Ishikawa (cell line): ENCODE measurements around the gene EDIL3.

Source experiments
- CEBPB ChIP-seq: IDR thresholded peaks from 2 replicates; pipeline ENCODE4 v1.6.1; 2012
- CREB1 ChIP-seq: IDR thresholded peaks from 2 replicates; pipeline ENCODE4 v1.6.1; 2012; ENCODE audit warnings: low read depth
- EGR1 ChIP-seq: IDR thresholded peaks from 2 replicates; pipeline ENCODE4 v1.6.1; 2012
- EP300 ChIP-seq: IDR thresholded peaks from 2 replicates; pipeline ENCODE4 v1.6.1; 2012; ENCODE audit warnings: borderline replicate concordance
- FOXM1 ChIP-seq: IDR thresholded peaks from 2 replicates; pipeline ENCODE4 v1.6.1; 2012; ENCODE audit warnings: low read depth, borderline replicate concordance
- NFIC ChIP-seq: IDR thresholded peaks from 2 replicates; pipeline ENCODE4 v1.6.1; 2012
- RAD21 ChIP-seq: IDR thresholded peaks from 2 replicates; pipeline ENCODE4 v1.6.1; 2012; ENCODE audit warnings: low read depth
- REST ChIP-seq: IDR thresholded peaks from 2 replicates; pipeline ENCODE4 v1.6.1; 2012; ENCODE audit warnings: low read depth, mild to moderate bottlenecking
- TAF1 ChIP-seq: IDR thresholded peaks from 2 replicates; pipeline ENCODE4 v1.6.1; 2012; ENCODE audit warnings: low read depth, mild to moderate bottlenecking
- TCF12 ChIP-seq: IDR thresholded peaks from 2 replicates; pipeline ENCODE4 v1.6.1; 2012; ENCODE audit warnings: low read depth
- TEAD4 ChIP-seq: IDR thresholded peaks from 2 replicates; pipeline ENCODE4 v1.6.1; 2012
- USF1 ChIP-seq: IDR thresholded peaks from 2 replicates; pipeline ENCODE4 v1.6.1; 2012
- YY1 ChIP-seq: IDR thresholded peaks from 2 replicates; pipeline ENCODE4 v1.6.1; 2012; ENCODE audit warnings: low read depth
- ZBTB7A ChIP-seq: IDR thresholded peaks from 2 replicates; pipeline ENCODE4 v1.6.1; 2012; ENCODE audit warnings: low read depth
- TF ChIP-seq, protein P1 (sequence below): IDR thresholded peaks from 2 replicates; pipeline ENCODE4 v1.6.1; 2012

EDIL3 gene

DNA sequence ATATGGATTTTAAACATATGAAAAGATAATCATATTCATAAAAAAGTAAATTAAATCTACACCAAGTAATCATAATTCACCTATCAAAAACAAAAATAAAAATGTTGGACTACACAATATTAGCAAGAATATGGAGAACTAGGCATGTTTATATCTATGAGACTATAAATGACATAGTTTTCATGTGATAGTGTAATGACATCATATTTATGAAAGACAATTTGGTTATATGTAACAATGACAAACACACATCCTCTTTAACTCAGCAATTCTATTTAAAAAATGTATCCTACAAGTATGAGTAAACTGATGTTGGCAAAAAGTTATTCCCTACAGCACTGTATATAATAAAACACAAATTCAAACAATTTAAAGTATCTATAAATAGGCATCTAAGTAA is 312.3 kb downstream of the EDIL3 start:
- no peak for TF ChIP-seq NFIC
- no peak for TF ChIP-seq TAF1
- no peak for TF ChIP-seq YY1
- no peak for TF ChIP-seq REST
- no peak for TF ChIP-seq TEAD4
- no peak for TF ChIP-seq EGR1
- no peak for TF ChIP-seq FOXM1
- no peak for TF ChIP-seq CREB1
- TF ChIP-seq USF1, result no peak
- no peak for TF ChIP-seq RAD21
- TF ChIP-seq, protein P1, sequence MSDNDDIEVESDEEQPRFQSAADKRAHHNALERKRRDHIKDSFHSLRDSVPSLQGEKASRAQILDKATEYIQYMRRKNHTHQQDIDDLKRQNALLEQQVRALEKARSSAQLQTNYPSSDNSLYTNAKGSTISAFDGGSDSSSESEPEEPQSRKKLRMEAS, result no peak
- no peak for TF ChIP-seq EP300
- no peak for TF ChIP-seq TCF12
- TF ChIP-seq ZBTB7A, result no peak
- TF ChIP-seq CEBPB, result no peak

DNA sequence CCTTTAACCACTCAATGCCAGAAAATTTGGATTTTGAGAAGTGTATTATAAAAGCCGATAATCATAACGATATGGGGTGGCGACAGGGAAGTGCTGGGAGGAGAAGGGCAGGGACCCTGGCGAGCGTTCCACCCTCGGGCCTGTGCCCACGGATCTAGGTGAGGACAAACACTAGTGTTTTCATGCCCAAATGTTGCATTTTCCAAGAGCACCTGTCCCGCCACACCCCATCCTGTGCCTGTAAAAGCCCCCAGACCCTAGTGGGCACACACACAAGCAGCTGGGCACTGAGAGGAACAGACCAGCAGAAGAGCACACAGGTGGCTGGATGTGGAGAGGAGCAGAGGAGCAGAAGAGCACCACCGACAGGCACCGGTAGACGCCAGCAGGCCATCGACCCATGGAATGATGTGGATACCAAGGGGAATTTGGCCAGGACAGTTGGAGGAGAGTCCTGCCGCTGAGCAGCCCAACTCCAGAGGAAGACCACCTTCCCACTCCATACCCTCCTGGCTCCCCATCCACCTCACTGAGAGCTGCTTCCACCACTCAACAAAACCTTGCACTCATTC is 315.0 kb downstream of the EDIL3 start:
- TF ChIP-seq TEAD4 (no peak), TCF12 (no peak), YY1 (no peak), EGR1 (no peak), NFIC (no peak), RAD21 (no peak), REST (no peak), FOXM1 (no peak), CEBPB (no peak), ZBTB7A (no peak)
- TF ChIP-seq, protein P1, result no peak

DNA sequence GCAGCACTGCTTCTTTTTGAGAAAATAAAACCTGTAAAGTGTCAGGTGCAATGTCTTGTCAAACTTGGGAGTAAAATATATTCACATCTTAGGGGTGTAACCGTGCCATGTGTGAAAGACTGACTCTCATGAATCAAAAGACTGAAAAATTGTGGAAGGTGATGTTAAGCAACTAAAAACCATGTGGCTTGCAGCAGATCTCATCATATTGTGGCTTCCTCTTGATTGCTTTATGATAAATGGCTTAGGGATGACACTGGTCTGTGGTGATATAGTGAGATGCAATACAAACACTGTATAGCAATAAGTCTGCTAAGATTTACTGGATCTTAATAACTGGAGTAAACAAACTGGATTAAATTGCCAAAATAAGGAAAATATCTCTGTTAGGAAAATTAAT is 321.6 kb downstream of the EDIL3 start:
- no peak for TF ChIP-seq RAD21
- no peak for TF ChIP-seq TEAD4
- TF ChIP-seq, protein P1, result no peak
- no peak for TF ChIP-seq TAF1
- no peak for TF ChIP-seq YY1
- no peak for TF ChIP-seq CEBPB
- TF ChIP-seq FOXM1, result no peak
- no peak for TF ChIP-seq CREB1
- TF ChIP-seq ZBTB7A, result no peak
- no peak for TF ChIP-seq EP300
- TF ChIP-seq TCF12, result no peak
- no peak for TF ChIP-seq USF1

DNA sequence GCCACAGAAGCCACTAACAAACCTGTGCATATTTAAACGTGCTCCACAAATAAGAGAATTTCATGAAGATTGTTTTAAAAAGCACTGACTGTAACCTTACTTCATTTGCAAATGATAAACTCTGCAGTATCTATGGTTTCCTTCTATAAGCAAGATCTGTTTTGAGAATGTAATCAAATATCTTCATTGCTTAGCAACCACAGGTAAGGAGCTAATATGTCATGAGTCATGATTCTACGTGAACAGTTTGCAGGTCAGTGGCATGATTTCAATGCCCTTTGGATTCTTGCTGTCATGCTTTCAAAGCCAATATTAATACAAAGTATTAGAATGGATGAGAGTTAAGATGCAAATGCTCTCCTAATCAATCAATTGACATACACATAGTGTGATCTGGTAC is 325.0 kb downstream of the EDIL3 start:
- TF ChIP-seq TAF1 (no peak), CREB1 (no peak), EGR1 (no peak), ZBTB7A (no peak), YY1 (no peak), TEAD4 (no peak), NFIC (no peak)
- TF ChIP-seq, protein P1, result no peak

GRCh38 chr5:84058561-84058960 is 326.1 kb downstream of the EDIL3 start:
- no peak for TF ChIP-seq TEAD4
- no peak for TF ChIP-seq REST
- TF ChIP-seq TCF12, result no peak
- no peak for TF ChIP-seq TAF1
- no peak for TF ChIP-seq CEBPB
- TF ChIP-seq FOXM1, result no peak
- TF ChIP-seq USF1, result no peak
- TF ChIP-seq CREB1, result no peak
- no peak for TF ChIP-seq NFIC
- TF ChIP-seq ZBTB7A, result no peak
- no peak for TF ChIP-seq EP300
- TF ChIP-seq RAD21, result no peak
- TF ChIP-seq, protein P1, result no peak
- TF ChIP-seq YY1, result no peak
- TF ChIP-seq EGR1, result no peak
